8988T (cell line): ENCODE measurements around the gene PDHA1.

Source experiments
- DNase-seq: peaks from one replicate; pipeline ENCODE4 v3.0.0; 2011

Gene PDHA1

GRCh38 chrX:19377799-19378198 is 34.1 kb downstream of the PDHA1 start:
- no peak for DNase-seq

GRCh38 chrX:19381326-19381725 is 37.6 kb downstream of the PDHA1 start:
- no peak for DNase-seq

- DNase-seq: peak; percentile 46
These were observed 38.9 kb downstream of the PDHA1 start for GRCh38 chrX:19382555-19383145.

- no peak for DNase-seq
These were observed 43.0 kb downstream of the PDHA1 start for GRCh38 chrX:19386679-19387078.

- DNase-seq: no peak
These were observed 44.4 kb downstream of the PDHA1 start for GRCh38 chrX:19388064-19388679.

GRCh38 chrX:19388741-19389140 is 45.0 kb downstream of the PDHA1 start:
- no peak for DNase-seq

GRCh38 chrX:19389227-19389845 is 45.6 kb downstream of the PDHA1 start:
- no peak for DNase-seq

- DNase-seq: no peak
These were observed 48.4 kb downstream of the PDHA1 start for GRCh38 chrX:19392078-19392477.

GRCh38 chrX:19392703-19393102 is 49.0 kb downstream of the PDHA1 start:
- no peak for DNase-seq

- DNase-seq: no peak
These were observed 60.0 kb downstream of the PDHA1 start for GRCh38 chrX:19403696-19404095.

GRCh38 chrX:19410259-19410658 is 66.5 kb downstream of the PDHA1 start:
- no peak for DNase-seq
